HepG2 (cell line): ENCODE measurements around the gene TBC1D1. TPM values are rescaled to one million over a fixed set of nuclear protein-coding genes. Genes with fewer than 3 reads are reported as not detected.

Source experiments
- ATAC-seq: fragments of 200-7000 bp; cut with Tn5 transposase; 3 replicates; pipeline ENCODE4 v1.9.1; 2020; ENCODE audit warnings: mild to moderate bottlenecking, moderate library complexity
- BruUV-seq: library from RNA; stranded (reverse); fragments of 400-500 nt; replicated peaks from 2 replicates; lab custom pipeline; 2021; lab: Mats Ljungman, UMichigan
- CTCF ChIA-PET: fragments of 300-600 bp; formaldehyde crosslinking; extraction: SDS; loops from one replicate; lab custom pipeline; 2021; ENCODE audit warnings: low total read pairs, inconsistent platforms, low intra/inter-chr PET ratio; lab: Yijun Ruan, JAX
- POLR2A ChIA-PET: fragments of 350-600 bp; sonication (Branson Sonifier 250); formaldehyde crosslinking; loops from one replicate; lab custom pipeline; 2020; ENCODE audit warnings: antibody characterized with exemption, inconsistent platforms; lab: Yijun Ruan, JAX
- DNase-seq: peaks from one replicate; pipeline ENCODE4 v3.0.0-alpha.2; 2015; ENCODE audit warnings: low spot score
- FAIRE-seq: peaks from 3 replicates; lab custom pipeline; 2011; peaks lifted over from hg19 to GRCh38; lab: Jason Lieb, UNC
- H2AFZ ChIP-seq: one replicate; pipeline ENCODE4 v1.6.1; 2011; ENCODE audit warnings: low read length, inconsistent platforms
- H3K27ac ChIP-seq: fragments of 300-600 bp; 3 replicates; pipeline ENCODE4 v1.8.0; 2011; ENCODE audit warnings: mixed run types, mild to moderate bottlenecking, mixed read lengths, low read length, inconsistent platforms; ENCODE audit not compliant: insufficient read depth; ENCODE audit errors: extremely low read length
- H3K27me3 ChIP-seq, 2 experiments: fragments of 200-600 bp in 1 of 2; 2 replicates in 1 of 2; 3 replicates in 1 of 2; pipeline versions ENCODE4 v1.6.0 to v1.8.0; 2011; ENCODE audit warnings: low read length in 2 of 2, mild to moderate bottlenecking in 2 of 2, moderate library complexity in 2 of 2, inconsistent platforms in 1 of 2; ENCODE audit not compliant: insufficient read depth in 2 of 2, control insufficient read depth in 1 of 2
- H3K36me3 ChIP-seq, 2 experiments: fragments of 200-600 bp in 1 of 2; replicated peaks in 1 of 2; 2 replicates in 1 of 2; 3 replicates in 1 of 2; pipeline versions ENCODE4 v1.5.1 to v1.8.0; 2011; ENCODE audit warnings: low read length in 2 of 2, inconsistent platforms in 1 of 2; ENCODE audit not compliant: insufficient read depth in 2 of 2, control insufficient read depth in 1 of 2
- H3K4me1 ChIP-seq: 2 replicates; pipeline ENCODE4 v1.5.1; 2012; ENCODE audit warnings: low read length, inconsistent platforms; ENCODE audit not compliant: insufficient read depth
- H3K4me2 ChIP-seq: 2 replicates; pipeline ENCODE4 v1.6.0; 2011; ENCODE audit warnings: low read depth, low read length, inconsistent platforms
- H3K4me3 ChIP-seq, 3 experiments: fragments of 200-600 bp in 1 of 3; sonication (generic), shearing (Covaris generic) in 1 of 3; replicated peaks in 1 of 3; 2 replicates each; pipeline ENCODE4 v1.5.1; 2011 to 2016; ENCODE audit warnings: low read length in 3 of 3, inconsistent platforms in 2 of 3, low read depth in 2 of 3, mild to moderate bottlenecking in 2 of 3, control low read depth in 1 of 3, mixed read lengths in 1 of 3; ENCODE audit not compliant: insufficient read depth in 1 of 3
- H3K79me2 ChIP-seq: one replicate; pipeline ENCODE4 v1.6.1; 2011; ENCODE audit warnings: low read length, inconsistent platforms; ENCODE audit not compliant: insufficient read depth
- H3K9ac ChIP-seq: 2 replicates; pipeline ENCODE4 v1.6.0; 2011; ENCODE audit warnings: mild to moderate bottlenecking, low read depth, low read length, inconsistent platforms; ENCODE audit not compliant: insufficient read depth
- H3K9me3 ChIP-seq: 2 replicates; pipeline ENCODE4 v1.5.1; 2012; ENCODE audit warnings: mild to moderate bottlenecking, low read length
- H4K20me1 ChIP-seq: 2 replicates; pipeline ENCODE4 v1.6.0; 2011; ENCODE audit warnings: inconsistent platforms, mild to moderate bottlenecking, low read length, moderate library complexity; ENCODE audit not compliant: insufficient read depth
- ASH2L ChIP-seq: fragments of 300-600, 200-600 bp; sonication (generic); IDR thresholded peaks from 2 replicates; pipeline ENCODE4 v1.7.0; 2017; ENCODE audit warnings: low read depth, mild to moderate bottlenecking, moderate library complexity, mixed read lengths, low read length; ENCODE audit not compliant: insufficient read length
- CREB1 ChIP-seq, 2 experiments: fragments of 450-650 bp in 1 of 2; IDR thresholded peaks; 2 replicates each; pipeline ENCODE4 v1.6.1; 2016 to 2017; ENCODE audit warnings: control low read depth in 1 of 2, mild to moderate bottlenecking in 1 of 2, missing compliant biosample characterization in 1 of 2, missing genetic modification characterization in 1 of 2
- E2F1 ChIP-seq: sonication (generic); formaldehyde crosslinking; IDR thresholded peaks from 2 replicates; pipeline ENCODE4 v1.5.0; 2020; ENCODE audit warnings: missing genetic modification reagents
- KDM4B ChIP-seq: sonication (generic); formaldehyde crosslinking; IDR thresholded peaks from 2 replicates; pipeline ENCODE4 v1.4.0; 2020; ENCODE audit warnings: missing genetic modification reagents
- MAFK ChIP-seq, 2 experiments: IDR thresholded peaks in 1 of 2; conservative IDR thresholded peaks in 1 of 2; 2 replicates each; pipeline ENCODE4 v1.6.1; 2011; ENCODE audit warnings: improper control_type of control experiment in 2 of 2, low read length in 2 of 2
- MLLT10 ChIP-seq: sonication (generic); formaldehyde crosslinking; IDR thresholded peaks from 2 replicates; pipeline ENCODE4 v1.4.0; 2020; ENCODE audit warnings: missing genetic modification reagents
- NFE2L1 ChIP-seq: sonication (generic); formaldehyde crosslinking; IDR thresholded peaks from 2 replicates; pipeline ENCODE4 v1.4.0; 2020; ENCODE audit warnings: missing genetic modification reagents, mild to moderate bottlenecking, borderline replicate concordance
- NRL ChIP-seq: sonication (generic); formaldehyde crosslinking; IDR thresholded peaks from 2 replicates; pipeline ENCODE4 v1.5.0; 2020; ENCODE audit warnings: missing genetic modification reagents, mild to moderate bottlenecking, moderate library complexity, borderline replicate concordance
- REPIN1 ChIP-seq: sonication (generic); formaldehyde crosslinking; IDR thresholded peaks from 2 replicates; pipeline ENCODE4 v1.8.0; 2022; ENCODE audit warnings: missing genetic modification reagents, low read depth, mild to moderate bottlenecking, borderline replicate concordance
- SP1 ChIP-seq, 2 experiments: fragments of 450-650 bp in 1 of 2; sonication (generic) in 1 of 2; formaldehyde crosslinking in 1 of 2; IDR thresholded peaks; 2 replicates each; pipeline versions ENCODE4 v1.4.0 to v1.6.1; 2016 to 2020; ENCODE audit warnings: missing genetic modification reagents in 1 of 2
- ZNF136 ChIP-seq: sonication (generic); formaldehyde crosslinking; IDR thresholded peaks from 2 replicates; pipeline ENCODE4 v1.8.1; 2022; ENCODE audit warnings: low read depth, mild to moderate bottlenecking, moderate library complexity, missing genetic modification reagents
- ZNF280B ChIP-seq: sonication (generic); formaldehyde crosslinking; IDR thresholded peaks from 2 replicates; pipeline ENCODE4 v1.5.0; 2020; ENCODE audit warnings: missing genetic modification reagents, mild to moderate bottlenecking, borderline replicate concordance
- ZNF556 ChIP-seq: sonication (generic); formaldehyde crosslinking; IDR thresholded peaks from 2 replicates; pipeline ENCODE4 v1.4.0; 2020; ENCODE audit warnings: mild to moderate bottlenecking, missing genetic modification reagents, borderline replicate concordance
- ZNF772 ChIP-seq: sonication (generic); formaldehyde crosslinking; IDR thresholded peaks from 2 replicates; pipeline ENCODE4 v1.5.0; 2020; ENCODE audit warnings: mild to moderate bottlenecking, missing genetic modification reagents
- ZSCAN30 ChIP-seq: sonication (generic); formaldehyde crosslinking; IDR thresholded peaks from 2 replicates; pipeline ENCODE4 v1.5.0; 2020; ENCODE audit warnings: mild to moderate bottlenecking, missing genetic modification reagents
- WGBS: methylation state at CpG from one replicate; pipeline ENCODE4 v1.1.6; 2017; ENCODE audit warnings: low lambda C conversion rate; 5-methylcytosine and 5-hydroxymethylcytosine counted together
- in situ Hi-C: cut with HindIII; loops from 2 replicates; pipeline ENCODE4 v1.10.0; 2017; ENCODE audit warnings: low pct_unique_long_range_greater_than_20kb; ENCODE audit not compliant: extremely low pct_ligation_motif_present
- intact Hi-C: fragments of 100-400 bp; cut with micrococcal nuclease; formaldehyde crosslinking; loops from one replicate; pipeline ENCODE4 v1.10.0; 2022; ENCODE audit not compliant: unreplicated experiment
- polyA plus RNA-seq, 8 experiments: library from polyadenylated mRNA; depleted of rRNA in 3 of 8; stranded (reverse) in 7 of 8; unstranded in 1 of 8; fragments of >200 nt; fragmentation: Illumina TruSeq in 4 of 8; extraction: Trizol in 4 of 8; gene quantifications; 2 replicates each; pipeline versions ENCODE4 v1.2.1 to v1.2.3, GENCODE V29; 2011 to 2016; ENCODE audit warnings: low read depth in 4 of 8, missing spikeins in 1 of 8, mixed read lengths in 1 of 8; ENCODE audit not compliant: insufficient read depth in 1 of 8
- total RNA-seq, 5 experiments: library from RNA; depleted of rRNA; stranded (reverse); fragments of >200 nt; fragmentation: Illumina TruSeq; extraction: Trizol; gene quantifications; 2 replicates each; pipeline ENCODE4 v1.2.3, GENCODE V29; 2016; ENCODE audit warnings: low read depth in 1 of 5

Gene TBC1D1
- total and polyA plus RNA-seq, 2 of the 13 experiments (the other 11 are each of a cell fraction or from before 2014, with no cell fraction given): 37.3 to 62.8 TPM

GRCh38 chr4:37893164-37893563, 2.3 kb downstream of the TBC1D1 start:
- no peak for FAIRE-seq
- peaks cover 1 to 28% of the 10 kb centered on the region in 2 experiments; a peak in 2 of 5 replicates for H3K27me3 ChIP-seq

More at GRCh38 chr4:37893164-37893563, 2.3 kb downstream of the TBC1D1 start:
- no peak overlapping the region for H2AFZ ChIP-seq
- in situ Hi-C loops: no loop called here
- no peak for TF ChIP-seq ZSCAN30 (CRISPR knock-in tag)
- TF ChIP-seq SP1 (IDR thresholded peaks at IDR 0.05): no peak
- TF ChIP-seq SP1 (CRISPR knock-in tag; IDR thresholded peaks at IDR 0.05): no peak
- TF ChIP-seq ZNF772 (CRISPR knock-in tag): no peak
- no peak for TF ChIP-seq NRL
- no peak for TF ChIP-seq ZNF556
- TF ChIP-seq ASH2L: no peak
- no peak for TF ChIP-seq MAFK (conservative IDR thresholded peaks at IDR 0.05 in 1 of 2, IDR thresholded peaks at IDR 0.05 in 1 of 2; ENCODE audit: low read length in 2 of 2)
- TF ChIP-seq NFE2L1: no peak
- no peak for TF ChIP-seq CREB1 (IDR thresholded peaks at IDR 0.05)
- no peak for TF ChIP-seq CREB1 (CRISPR knock-in tag; IDR thresholded peaks at IDR 0.05)
- TF ChIP-seq KDM4B (CRISPR knock-in tag): no peak
- TF ChIP-seq E2F1 (CRISPR knock-in tag): no peak
- no peak for TF ChIP-seq MLLT10 (CRISPR knock-in tag)
- no peak for TF ChIP-seq ZNF280B (CRISPR knock-in tag)
- no peak for TF ChIP-seq ZNF136
- TF ChIP-seq REPIN1 (CRISPR knock-in tag): no peak
- TF ChIP-seq, all 625 proteins: peak for 0
- CTCF ChIA-PET: no interaction called here
- intact Hi-C loops: no loop called here
- Histone ChIP-seq H3K4me2 (no peak overlapping the region), H3K4me3 (no peak overlapping the region), H3K9me3 (no peaks in the 10 kb centered on the region), H4K20me1 (no peaks in the 10 kb centered on the region), H3K4me1 (peaks cover 7% of the 10 kb centered on the region; the same call in 1 of the 2 replicates), H3K9ac (no peak overlapping the region), H3K36me3 (no peaks in the 10 kb centered on the region), H3K27ac (no peak overlapping the region), H3K79me2 (no peaks in the 10 kb centered on the region)
- POLR2A ChIA-PET: no interaction called here
- 56% methylated on average over 3 of the region's 3 CpGs for WGBS
- no peak for ATAC-seq
- DNase-seq: no peak
- BruUV-seq: no TSS peak
